Measurements from ENCODE around the gene KRT78.

Gene KRT78

DNA sequence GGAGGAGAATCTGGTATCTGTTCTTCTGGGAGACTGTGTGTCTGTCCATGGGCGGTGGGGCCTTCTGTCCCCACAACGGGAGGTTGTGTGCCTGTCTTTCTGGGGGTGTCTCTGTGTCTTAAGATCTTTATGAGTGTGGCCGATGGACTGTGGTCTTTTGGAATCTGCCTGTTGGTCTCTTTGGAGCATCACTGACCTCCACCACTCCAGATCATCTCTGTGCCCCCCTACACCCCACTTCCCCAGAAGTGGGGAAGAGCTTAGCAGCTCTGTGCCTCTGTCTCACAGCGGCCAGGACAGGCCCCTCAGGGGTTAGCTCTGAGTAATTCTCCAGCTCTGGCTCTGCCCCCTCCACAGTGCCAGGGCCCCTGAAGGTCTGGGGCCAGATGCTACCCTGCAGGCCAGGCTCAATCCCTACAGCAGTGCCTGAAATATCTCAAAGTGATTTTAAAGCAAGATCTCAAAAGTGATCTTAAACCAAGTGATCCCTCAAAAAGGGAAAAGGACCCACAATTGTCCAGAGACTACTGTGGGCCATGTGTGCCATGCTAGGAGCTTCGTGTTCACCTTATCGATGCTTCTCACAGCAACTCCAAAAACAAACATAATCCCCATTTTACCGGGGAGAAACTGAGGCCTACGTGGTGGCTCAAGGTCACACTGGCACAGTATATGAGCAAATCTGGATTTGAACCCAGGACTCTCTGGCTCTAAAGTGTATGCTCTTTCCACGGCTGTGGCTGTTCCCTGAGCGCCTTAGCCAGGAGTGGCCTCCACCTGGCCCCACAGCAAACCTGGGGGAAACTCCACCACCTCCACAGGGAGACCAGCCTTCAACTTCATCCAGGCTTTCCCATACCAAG lies 26.0 kb upstream of the KRT78 start:
- peak overlapping the region; percentile 66 to 78 for H3K4me3 Mint-ChIP-seq
- peak overlapping the region in 1 of 2 donors; percentile 71 for H3K27ac Mint-ChIP-seq
- peaks cover 44% of the 10 kb centered on the region for H3K4me1 Mint-ChIP-seq
- ATAC-seq (no peak), DNase-seq (no peak)
- H3K9me3 Mint-ChIP-seq: no peaks in the 10 kb centered on the region
- H3K27me3 Mint-ChIP-seq: peaks cover 9% of the 10 kb centered on the region

- H3K27ac Mint-ChIP-seq: peak overlapping the region; percentile 38 to 89
- H3K4me1 Mint-ChIP-seq: peaks cover 36% of the 10 kb centered on the region
- DNase-seq (peak; percentile 38 to 43), ATAC-seq (peak; percentile 63)
- H3K27me3 Mint-ChIP-seq: peaks cover 7% of the 10 kb centered on the region
- peak overlapping the region; percentile 66 to 81 for H3K4me3 Mint-ChIP-seq
- no peaks in the 10 kb centered on the region for H3K9me3 Mint-ChIP-seq
Measured at GRCh38 chr12:52873832-52874572, 25.2 kb upstream of the KRT78 start.

- Mint-ChIP-seq H3K27me3 (peaks cover 1% of the 10 kb centered on the region), H3K27ac (peak overlapping the region; percentile 38 to 89), H3K9me3 (no peaks in the 10 kb centered on the region)
Measured at GRCh38 chr12:52873513-52873831, 24.7 kb upstream of the KRT78 start.

GRCh38 chr12:52872644-52873389 lies 24.0 kb upstream of the KRT78 start:
- Mint-ChIP-seq H3K27ac (no peak overlapping the region), H3K9me3 (no peaks in the 10 kb centered on the region), H3K27me3 (no peaks in the 10 kb centered on the region), H3K4me3 (peak overlapping the region in 1 of 2 donors; percentile 64), H3K4me1 (peaks cover 35% of the 10 kb centered on the region)
- DNase-seq: no peak
- ATAC-seq: no peak

More at GRCh38 chr12:52873513-52873831, 24.7 kb upstream of the KRT78 start:
- peaks cover 31% of the 10 kb centered on the region for H3K4me1 Mint-ChIP-seq
- DNase-seq (no peak), ATAC-seq (no peak)
- peak overlapping the region; percentile 64 to 81 for H3K4me3 Mint-ChIP-seq

DNA sequence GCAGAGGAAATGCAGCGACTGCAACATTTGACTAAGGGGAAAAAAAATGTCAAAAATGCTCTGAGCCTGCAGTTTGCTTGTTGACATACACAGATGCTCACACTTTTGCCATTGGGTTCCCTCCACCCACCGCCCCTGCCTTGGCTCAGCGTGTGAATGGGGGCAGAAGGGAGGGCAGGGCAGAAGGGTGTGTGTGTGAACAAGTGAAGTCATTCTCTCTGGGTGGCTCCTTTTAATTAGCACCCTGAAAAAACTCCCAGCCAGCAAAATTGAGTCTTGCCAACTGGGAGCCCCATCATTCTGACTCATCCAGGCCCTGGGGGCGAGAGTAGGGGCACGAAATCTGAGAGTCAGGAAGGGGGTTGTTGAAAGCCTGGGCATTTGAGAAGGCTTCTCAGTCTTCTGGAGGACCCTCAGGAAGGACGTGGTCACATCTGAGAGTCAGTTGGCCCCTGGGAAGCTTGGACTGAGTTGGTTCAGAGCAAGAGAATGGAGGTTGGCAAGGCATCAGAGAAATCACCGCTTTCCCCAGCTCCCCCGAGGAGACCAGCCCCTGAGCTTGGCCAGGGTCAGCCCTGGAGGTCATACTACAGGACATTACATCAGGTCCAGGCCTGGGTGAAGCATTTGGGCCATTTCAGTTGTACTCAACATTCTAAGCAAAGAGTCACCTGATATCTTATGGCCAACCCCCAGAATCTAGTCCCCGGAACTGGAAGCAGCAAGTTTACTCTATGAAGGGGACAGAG lies 22.7 kb upstream of the KRT78 start:
- Mint-ChIP-seq H3K4me3 (no peak overlapping the region), H3K4me1 (peaks cover 47% of the 10 kb centered on the region)
- DNase-seq: no peak

DNA sequence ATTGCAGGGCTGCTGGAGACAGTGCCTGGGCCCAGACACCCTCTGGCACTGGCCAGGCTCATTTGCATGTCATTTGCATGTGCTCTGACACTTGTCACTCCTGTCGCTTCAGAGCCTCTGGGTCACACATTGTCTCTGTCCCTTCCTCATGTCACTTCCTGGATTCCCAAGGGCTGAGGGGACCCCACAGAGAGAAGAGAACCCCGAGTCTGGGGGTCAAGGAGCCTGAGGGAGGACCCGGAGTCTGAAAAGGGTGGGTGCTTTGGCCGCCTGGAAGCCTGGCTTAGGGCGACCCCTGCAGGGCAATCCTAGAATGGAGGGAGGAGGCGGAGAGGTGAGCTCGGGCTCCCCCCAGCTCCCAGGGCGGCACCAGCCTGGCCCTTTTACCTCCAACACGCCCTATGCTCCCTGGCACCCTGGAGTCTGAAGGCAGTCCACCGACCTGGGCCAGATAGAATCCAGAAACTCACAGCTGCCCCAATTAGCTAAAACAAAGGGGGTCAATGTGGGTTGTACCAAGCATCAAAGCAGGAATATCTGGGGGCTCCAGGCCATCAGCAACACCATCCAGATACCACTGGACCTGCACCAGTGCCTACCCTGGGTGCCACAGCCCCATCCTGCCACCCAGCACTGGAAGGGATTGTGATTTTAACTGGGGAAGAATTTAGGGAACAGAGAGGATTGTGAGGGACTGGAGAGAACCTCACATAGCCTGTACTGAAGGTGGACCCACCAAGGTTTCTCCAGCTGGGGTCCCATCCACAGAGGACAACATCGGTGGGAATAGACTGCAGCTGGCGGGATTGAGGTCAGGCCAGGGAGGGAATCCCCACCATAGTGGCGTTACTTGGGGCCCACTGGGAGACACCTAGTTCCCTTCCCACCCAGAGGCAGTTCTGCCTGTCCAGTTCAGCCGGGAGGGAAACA lies 21.8 kb upstream of the KRT78 start:
- no peaks in the 10 kb centered on the region for H3K9me3 Mint-ChIP-seq

More for the DNA sequence above, 22.7 kb upstream of the KRT78 start:
- Mint-ChIP-seq H3K27me3 (no peaks in the 10 kb centered on the region), H3K9me3 (no peaks in the 10 kb centered on the region), H3K27ac (no peak overlapping the region)
- no peak for ATAC-seq

GRCh38 chr12:52867642-52868041 lies 18.8 kb upstream of the KRT78 start:
- Mint-ChIP-seq H3K27ac (no peak overlapping the region), H3K27me3 (no peaks in the 10 kb centered on the region)

More for the DNA sequence above, 21.8 kb upstream of the KRT78 start:
- peak; percentile 80 to 83 for DNase-seq
- peak; percentile 79 for ATAC-seq
- Mint-ChIP-seq H3K27ac (no peak overlapping the region), H3K27me3 (no peaks in the 10 kb centered on the region), H3K4me1 (peaks cover 47% of the 10 kb centered on the region), H3K4me3 (no peak overlapping the region)

DNA sequence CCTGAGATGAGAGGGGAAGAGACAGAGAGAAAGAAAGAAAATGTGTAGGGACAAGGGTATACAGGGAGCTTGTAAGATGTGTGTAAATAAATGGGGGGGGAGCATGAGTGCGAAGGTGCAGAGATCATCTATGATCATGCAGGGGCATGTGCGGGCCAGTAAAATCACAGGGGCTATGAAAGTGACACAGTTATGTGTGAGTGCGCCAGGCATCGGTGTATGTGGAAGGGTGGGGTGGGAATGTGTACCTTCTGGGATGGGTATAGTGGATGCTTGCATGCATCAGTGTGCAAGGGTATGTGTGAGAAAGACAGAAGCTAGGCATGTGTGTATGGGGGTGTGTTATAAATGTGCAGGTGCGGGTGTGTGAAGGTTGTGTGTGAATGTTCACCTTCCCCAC lies 18.4 kb upstream of the KRT78 start:
- no peaks in the 10 kb centered on the region for H3K9me3 Mint-ChIP-seq
- peaks cover 27% of the 10 kb centered on the region for H3K4me1 Mint-ChIP-seq
- H3K27me3 Mint-ChIP-seq: no peaks in the 10 kb centered on the region
- no peak overlapping the region for H3K4me3 Mint-ChIP-seq
- DNase-seq (no peak), ATAC-seq (no peak)
- no peak overlapping the region for H3K27ac Mint-ChIP-seq

More at GRCh38 chr12:52867642-52868041, 18.8 kb upstream of the KRT78 start:
- Mint-ChIP-seq H3K4me3 (peak overlapping the region in 1 of 2 donors; percentile 11), H3K9me3 (no peaks in the 10 kb centered on the region), H3K4me1 (peaks cover 27% of the 10 kb centered on the region)
- no peak for ATAC-seq
- no peak for DNase-seq

DNA sequence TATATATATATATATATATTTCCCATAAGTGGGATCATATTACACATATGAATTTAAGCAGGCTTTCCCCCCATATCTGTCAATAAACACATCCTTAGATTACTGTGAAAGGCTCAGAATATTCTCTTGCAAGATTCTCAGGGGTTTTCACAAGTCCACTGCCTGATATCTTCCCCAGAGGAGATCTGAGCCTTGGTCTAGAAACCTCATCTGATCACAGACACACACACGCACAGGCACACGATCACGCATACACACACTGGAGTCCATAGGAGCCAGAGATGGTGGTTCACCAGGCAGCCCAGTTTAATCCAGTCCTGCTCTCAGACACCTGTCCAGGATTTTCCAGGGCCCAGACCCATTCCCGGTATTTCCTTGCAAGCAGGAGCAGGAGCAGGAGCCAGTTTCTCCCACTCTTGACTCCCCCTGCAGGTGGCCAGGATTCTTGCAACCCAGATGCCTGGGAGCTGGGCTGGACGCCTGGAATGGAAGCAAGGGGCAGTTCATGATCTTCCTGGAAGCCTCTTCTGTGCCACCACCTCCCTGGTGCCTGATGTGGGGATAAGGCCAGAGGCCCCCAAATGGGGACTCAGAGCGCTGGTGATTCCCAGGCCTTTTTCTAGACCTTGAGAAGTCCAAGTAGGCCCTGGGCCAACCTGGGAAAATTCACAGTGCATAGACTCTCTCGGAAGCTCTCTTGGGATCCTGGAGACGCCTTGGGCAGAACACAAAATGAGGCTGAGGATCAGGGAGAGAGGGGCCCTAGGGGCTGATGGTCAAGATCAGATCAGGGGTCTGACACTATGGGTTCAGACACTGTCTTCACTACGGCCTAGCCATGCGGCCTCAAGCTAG lies 16.5 kb upstream of the KRT78 start:
- Mint-ChIP-seq H3K27ac (no peak overlapping the region), H3K9me3 (no peaks in the 10 kb centered on the region), H3K4me3 (no peak overlapping the region), H3K4me1 (peaks cover 21% of the 10 kb centered on the region), H3K27me3 (no peaks in the 10 kb centered on the region)
- peak; percentile 19 to 24 for DNase-seq
- ATAC-seq: no peak

GRCh38 chr12:52862023-52862422 lies 13.2 kb upstream of the KRT78 start:
- H3K4me3 Mint-ChIP-seq: no peak overlapping the region
- DNase-seq (no peak), ATAC-seq (no peak)
- H3K27me3 Mint-ChIP-seq: no peaks in the 10 kb centered on the region
- H3K27ac Mint-ChIP-seq: no peak overlapping the region
- H3K4me1 Mint-ChIP-seq: peaks cover 4% of the 10 kb centered on the region
- no peaks in the 10 kb centered on the region for H3K9me3 Mint-ChIP-seq

- no peak for ATAC-seq
- Mint-ChIP-seq H3K27ac (no peak overlapping the region), H3K4me1 (no peaks in the 10 kb centered on the region), H3K4me3 (no peak overlapping the region), H3K27me3 (no peaks in the 10 kb centered on the region), H3K9me3 (no peaks in the 10 kb centered on the region)
- DNase-seq: no peak
Measured at GRCh38 chr12:52861511-52861910, 12.7 kb upstream of the KRT78 start.

DNA sequence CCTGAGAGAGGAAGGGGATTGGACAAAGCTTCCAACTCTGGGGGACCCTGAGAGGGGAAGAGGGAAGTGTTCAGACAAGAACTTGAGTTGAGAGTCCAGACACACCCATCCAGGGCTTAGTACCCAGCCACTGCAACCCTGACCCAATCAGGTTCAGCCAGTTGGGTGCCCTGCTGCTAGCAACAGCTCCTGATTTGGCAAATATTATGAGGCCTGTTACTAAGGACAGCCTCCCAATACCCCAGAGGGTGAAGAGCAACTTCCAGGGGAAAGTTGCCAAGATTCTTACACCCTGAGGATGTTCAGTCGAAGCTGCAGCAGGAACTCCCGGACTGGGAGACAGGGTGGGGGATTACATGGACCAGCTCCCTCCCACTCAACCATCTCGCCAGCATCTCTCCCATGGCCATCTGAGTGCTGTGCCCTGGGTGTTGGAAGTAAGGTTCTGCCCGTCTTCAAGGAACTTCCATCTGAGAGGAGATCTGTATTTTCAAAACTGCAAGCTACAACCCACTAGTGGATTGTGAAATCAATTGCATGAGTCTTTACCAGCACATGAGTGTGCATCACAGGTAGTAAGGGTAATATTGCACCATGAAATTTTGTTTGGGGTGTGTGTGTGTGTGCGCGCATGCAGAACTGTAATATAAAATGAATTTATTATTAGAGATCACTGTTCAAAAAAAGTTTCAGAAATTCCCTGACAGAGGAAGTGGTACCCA lies 11.5 kb upstream of the KRT78 start:
- H3K4me3 Mint-ChIP-seq: no peak overlapping the region
- H3K27me3 Mint-ChIP-seq: no peaks in the 10 kb centered on the region
- ATAC-seq: no peak
- H3K27ac Mint-ChIP-seq: no peak overlapping the region
- H3K9me3 Mint-ChIP-seq: no peaks in the 10 kb centered on the region
- DNase-seq: no peak
- H3K4me1 Mint-ChIP-seq: no peaks in the 10 kb centered on the region

DNA sequence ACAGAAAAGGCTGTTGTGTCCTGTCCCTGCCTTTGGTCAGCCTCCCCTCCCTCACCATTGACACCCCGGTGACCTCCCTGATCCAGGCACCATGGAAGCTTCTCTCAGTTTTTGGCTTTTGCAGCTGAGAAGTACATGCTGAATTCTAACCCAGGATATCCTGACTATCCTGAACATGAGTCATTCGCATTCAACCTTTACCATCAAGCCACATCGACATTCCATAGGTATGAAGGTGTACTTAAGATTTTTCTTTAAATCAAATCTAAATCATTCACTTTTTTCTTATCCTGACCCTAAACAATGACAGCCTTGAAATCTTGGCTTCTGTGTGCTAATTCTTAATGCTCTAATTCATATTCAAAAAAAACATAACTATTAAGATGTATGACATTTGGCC lies 8.7 kb upstream of the KRT78 start:
- Mint-ChIP-seq H3K27ac (no peak overlapping the region), H3K9me3 (no peaks in the 10 kb centered on the region), H3K4me3 (no peak overlapping the region), H3K4me1 (no peaks in the 10 kb centered on the region), H3K27me3 (no peaks in the 10 kb centered on the region)
- ATAC-seq (no peak), DNase-seq (no peak)
